Thymus (tissue), 11 donors: ENCODE results near the gene STX18. TPM values are rescaled to one million over a fixed set of nuclear protein-coding genes. Genes with fewer than 3 reads are reported as not detected.

Experiments
- DNase-seq, 9 donors: peaks; one replicate each; pipeline ENCODE4 v3.0.0-alpha.2; 2013; ENCODE audit warnings: low spot score in 9 of 9, low read depth in 6 of 9, missing footprints in 1 of 9
- H3K27ac ChIP-seq, 2 donors: one replicate each; pipeline ENCODE4 v1.5.1; 2013; ENCODE audit warnings: control low read depth in 1 of 2, low read depth in 1 of 2, low read length in 1 of 2, mild to moderate bottlenecking in 1 of 2, moderate library complexity in 1 of 2
- H3K27me3 ChIP-seq, 2 donors: one replicate each; pipeline ENCODE4 v1.5.1; 2013; ENCODE audit warnings: low read length in 1 of 2; ENCODE audit not compliant: control insufficient read depth in 2 of 2, insufficient read depth in 1 of 2
- H3K36me3 ChIP-seq, 2 donors: one replicate each; pipeline ENCODE4 v1.5.1; 2013; ENCODE audit warnings: low read length in 1 of 2, mild to moderate bottlenecking in 1 of 2, moderate library complexity in 1 of 2; ENCODE audit not compliant: control insufficient read depth in 2 of 2, insufficient read depth in 2 of 2
- H3K4me1 ChIP-seq, 2 donors: one replicate each; pipeline ENCODE4 v1.5.1; 2013; ENCODE audit warnings: low read length in 2 of 2; ENCODE audit not compliant: control insufficient read depth in 2 of 2, insufficient read depth in 2 of 2
- H3K4me3 ChIP-seq, 2 donors: one replicate each; pipeline ENCODE4 v1.5.1; 2013; ENCODE audit warnings: low read length in 2 of 2, control low read depth in 1 of 2, mild to moderate bottlenecking in 1 of 2
- H3K9me3 ChIP-seq, 2 donors: one replicate each; pipeline ENCODE4 v1.5.1; 2013; ENCODE audit warnings: low read length in 1 of 2, mild to moderate bottlenecking in 1 of 2; ENCODE audit not compliant: control insufficient read depth in 2 of 2, insufficient read depth in 1 of 2
- WGBS: extraction: QIAGEN DNeasy Blood & Tissue Kit; methylation state at CpG from one replicate; pipeline ENCODE4 v1.1.7; 2013; 5-methylcytosine and 5-hydroxymethylcytosine counted together
- polyA plus RNA-seq: library from polyadenylated mRNA; stranded (reverse); fragments of 200-250 nt; gene quantifications from one replicate; pipeline ENCODE4 v1.2.3, GENCODE V29; 2013
- total RNA-seq: library from RNA; stranded (reverse); fragments of 120-200 nt; gene quantifications from one replicate; pipeline ENCODE4 v1.2.4, GENCODE V29; 2013
- donor health status: healthy.

Gene STX18
- total and polyA plus RNA-seq, 2 donors = 27.8 to 33.1 TPM

GRCh38 chr4:4385729-4386295 is 156.0 kb downstream of the STX18 start:
- H3K4me3 ChIP-seq = peak overlapping the region in 1 of 2 donors; percentile 62
- no peak for DNase-seq
- H3K27me3 ChIP-seq = peaks cover 24 to 89% of the 10 kb centered on the region in 2 donors
- no peaks in the 10 kb centered on the region for H3K9me3 ChIP-seq
- H3K36me3 ChIP-seq = no peaks in the 10 kb centered on the region
- no peak overlapping the region for H3K27ac ChIP-seq
- H3K4me1 ChIP-seq = peaks cover 12% of the 10 kb centered on the region in 2 donors
- 4% methylated on average over 38 of the region's 38 CpGs for WGBS

GRCh38 chr4:4384837-4385236 is 157.0 kb downstream of the STX18 start:
- Histone ChIP-seq H3K4me1 (peaks cover 12% of the 10 kb centered on the region in 2 donors), H3K4me3 (no peak overlapping the region), H3K27me3 (peaks cover 24 to 87% of the 10 kb centered on the region in 2 donors), H3K27ac (no peak overlapping the region), H3K36me3 (no peaks in the 10 kb centered on the region), H3K9me3 (no peaks in the 10 kb centered on the region)
- DNase-seq = no peak
- WGBS = 32% methylated on average over 5 of the region's 5 CpGs

- H3K27me3 ChIP-seq = peaks cover 24 to 73% of the 10 kb centered on the region in 2 donors
- DNase-seq = no peak
- no peaks in the 10 kb centered on the region for H3K9me3 ChIP-seq
- peaks cover 10 to 12% of the 10 kb centered on the region in 2 donors for H3K4me1 ChIP-seq
- no peak overlapping the region for H3K27ac ChIP-seq
- H3K36me3 ChIP-seq = no peaks in the 10 kb centered on the region
- 87% methylated on average over 3 of the region's 3 CpGs for WGBS
- H3K4me3 ChIP-seq = no peak overlapping the region
These were observed 158.8 kb downstream of the STX18 start for GRCh38 chr4:4383085-4383484.

GRCh38 chr4:4379540-4380087 is 162.2 kb downstream of the STX18 start:
- H3K9me3 ChIP-seq = no peaks in the 10 kb centered on the region
- peaks cover 6 to 45% of the 10 kb centered on the region in 2 donors for H3K27me3 ChIP-seq
- 50% methylated on average over 6 of the region's 6 CpGs for WGBS
- H3K36me3 ChIP-seq = no peaks in the 10 kb centered on the region
- H3K4me3 ChIP-seq = no peak overlapping the region
- no peak overlapping the region for H3K27ac ChIP-seq
- DNase-seq = no peak
- no peaks in the 10 kb centered on the region for H3K4me1 ChIP-seq

- H3K4me1 ChIP-seq = no peaks in the 10 kb centered on the region
- H3K27me3 ChIP-seq = peaks cover 0 to 28% of the 10 kb centered on the region in 2 donors
- H3K36me3 ChIP-seq = no peaks in the 10 kb centered on the region
- H3K9me3 ChIP-seq = no peaks in the 10 kb centered on the region
- H3K27ac ChIP-seq = no peak overlapping the region
- 91% methylated on average over 23 of the region's 23 CpGs for WGBS
- DNase-seq = no peak
- no peak overlapping the region for H3K4me3 ChIP-seq
These were observed 164.0 kb downstream of the STX18 start for GRCh38 chr4:4377732-4378460.

- WGBS = 93% methylated on average over 12 of the region's 12 CpGs
- Histone ChIP-seq H3K36me3 (no peaks in the 10 kb centered on the region), H3K4me1 (no peaks in the 10 kb centered on the region), H3K4me3 (no peak overlapping the region), H3K27ac (no peak overlapping the region), H3K9me3 (no peaks in the 10 kb centered on the region), H3K27me3 (peaks cover 0 to 21% of the 10 kb centered on the region in 2 donors)
- DNase-seq = no peak
These were observed 164.7 kb downstream of the STX18 start for GRCh38 chr4:4377191-4377590.

- no peaks in the 10 kb centered on the region for H3K4me1 ChIP-seq
These were observed 165.8 kb downstream of the STX18 start for GRCh38 chr4:4376074-4376473.

GRCh38 chr4:4374388-4375098 is 167.3 kb downstream of the STX18 start:
- peaks cover 0 to 7% of the 10 kb centered on the region in 2 donors for H3K27me3 ChIP-seq
- DNase-seq = no peak
- H3K27ac ChIP-seq = no peak overlapping the region
- H3K4me3 ChIP-seq = no peak overlapping the region
- no peaks in the 10 kb centered on the region for H3K4me1 ChIP-seq
- no peaks in the 10 kb centered on the region for H3K9me3 ChIP-seq
- H3K36me3 ChIP-seq = no peaks in the 10 kb centered on the region
- 83% methylated on average over 6 of the region's 6 CpGs for WGBS

More at GRCh38 chr4:4376074-4376473, 165.8 kb downstream of the STX18 start:
- Histone ChIP-seq H3K27ac (no peak overlapping the region), H3K27me3 (peaks cover 0 to 19% of the 10 kb centered on the region in 2 donors), H3K9me3 (no peaks in the 10 kb centered on the region), H3K4me3 (no peak overlapping the region), H3K36me3 (no peaks in the 10 kb centered on the region)
- 85% methylated on average over 4 of the region's 4 CpGs for WGBS
- no peak for DNase-seq
